Activated CD4-positive, alpha-beta T cell treated with anti-CD3 and anti-CD28 coated beads, Interleukin-2, amount 50 U/mL, for 48 hours (primary cell): ENCODE data around the gene ZNF292.
"Not testable (repeated sequence)": the region's sequence is repeated elsewhere in the genome, so short reads cannot be mapped to it uniquely, and the experiment has no call there.

Experiments used
- DNase-seq, 2 experiments: peaks; one replicate each; pipeline ENCODE4 v3.0.0-alpha.2; 2020

The ZNF292 gene

GRCh38 chr6:87281426-87281825, 126.1 kb downstream of the ZNF292 start:
- DNase-seq = no peak

GRCh38 chr6:87282743-87283142, 127.4 kb downstream of the ZNF292 start:
- DNase-seq = no peak

- no peak for DNase-seq
Observed at GRCh38 chr6:87283461-87283860, 128.1 kb downstream of the ZNF292 start.

DNA sequence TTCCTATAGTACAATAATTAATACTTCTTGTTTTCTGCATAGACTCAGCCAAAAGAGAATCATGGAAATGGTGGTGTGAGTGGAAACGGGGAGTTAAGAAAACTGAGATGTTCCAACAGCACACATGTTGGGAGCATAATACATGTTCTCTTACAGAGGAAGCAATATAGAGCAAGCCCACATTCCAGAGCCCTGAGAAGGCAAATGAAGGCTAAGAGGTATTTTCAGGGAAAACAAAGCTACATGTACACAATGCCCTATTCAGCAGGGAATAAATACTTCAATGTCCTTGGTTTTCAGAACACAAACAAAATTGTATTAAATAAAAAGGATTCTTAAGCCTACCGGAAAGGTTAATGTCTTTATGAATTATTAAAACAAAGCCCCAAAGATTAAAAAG, 131.9 kb downstream of the ZNF292 start:
- no peak for DNase-seq

DNA sequence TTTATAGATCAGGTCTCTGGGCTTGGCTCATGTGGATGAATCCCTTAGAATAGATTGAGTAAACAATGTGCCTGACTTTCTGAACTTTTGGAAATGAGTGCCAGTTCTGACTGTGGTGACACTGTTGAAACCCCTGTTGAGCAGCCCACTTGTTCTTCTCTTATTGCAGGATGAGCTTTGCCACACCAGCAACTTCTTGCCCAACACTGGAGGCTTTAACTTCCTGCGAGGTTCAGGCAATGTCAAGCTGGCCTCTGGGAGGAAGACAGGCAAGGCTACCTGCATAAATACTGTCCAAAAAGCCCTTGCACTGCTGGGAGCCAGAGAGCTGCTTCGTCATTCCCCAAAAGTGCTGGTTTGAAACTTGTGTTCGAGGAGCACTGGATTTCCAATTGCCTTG, 134.2 kb downstream of the ZNF292 start:
- no peak for DNase-seq

DNA sequence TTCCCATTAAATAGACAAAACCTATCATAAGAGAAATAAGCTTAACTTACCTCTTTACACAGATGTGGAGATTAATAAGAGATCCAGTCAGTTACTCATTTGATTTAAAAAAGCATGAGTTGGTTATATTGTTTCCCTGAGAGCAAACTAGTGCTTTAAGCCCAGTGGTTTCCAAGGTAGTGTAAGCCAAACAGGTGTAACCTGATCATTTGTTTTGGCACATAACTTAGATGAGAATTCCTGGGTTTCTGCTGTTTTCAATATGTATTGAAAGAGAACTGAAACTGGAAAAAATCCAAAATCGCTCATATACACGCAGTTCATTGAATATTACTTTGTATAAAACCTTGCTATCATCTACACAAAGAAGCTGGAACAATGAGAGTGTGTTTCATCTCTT, 136.5 kb downstream of the ZNF292 start:
- no peak for DNase-seq

DNA sequence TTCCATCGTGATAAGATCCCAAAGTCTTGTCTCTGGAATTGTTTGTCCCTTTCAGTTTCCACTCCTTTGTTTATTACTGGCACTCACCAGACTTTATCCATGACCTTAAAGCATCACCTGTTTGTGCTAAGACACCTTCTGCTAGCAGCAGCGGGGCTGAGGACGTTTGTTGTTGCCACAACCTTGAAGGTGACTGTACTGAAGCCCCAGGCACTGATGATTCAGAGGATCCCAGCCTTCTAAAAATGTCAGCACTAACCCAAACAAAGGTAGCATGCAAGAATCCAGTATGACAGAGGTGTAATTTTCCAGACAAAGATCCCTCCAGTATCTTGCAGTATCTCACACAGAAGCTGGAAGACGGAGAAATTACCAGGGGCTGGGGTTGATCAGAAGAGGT, 138.2 kb downstream of the ZNF292 start:
- DNase-seq = no peak

DNA sequence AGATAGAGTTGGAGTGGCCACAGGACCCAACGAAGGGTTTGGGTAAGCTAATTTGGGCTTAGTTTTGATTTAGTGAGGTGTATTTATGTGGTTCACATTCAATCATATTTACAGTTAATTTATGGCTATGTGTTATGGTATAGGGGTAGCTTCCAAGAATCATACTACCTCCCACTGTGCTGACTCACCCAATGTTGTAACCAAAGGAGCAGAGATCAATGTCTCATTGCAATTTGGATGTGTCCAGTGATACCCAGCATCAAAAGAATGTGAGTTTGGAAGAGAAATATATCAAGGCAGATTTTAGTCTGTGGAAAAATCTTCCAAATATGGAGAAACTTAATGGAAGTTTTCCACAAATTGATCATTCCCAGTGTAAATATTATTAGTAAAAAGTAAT, 141.8 kb downstream of the ZNF292 start:
- DNase-seq = no peak

- not testable (repeated sequence) for DNase-seq
Observed at GRCh38 chr6:87301277-87301676, 145.9 kb downstream of the ZNF292 start.

DNA sequence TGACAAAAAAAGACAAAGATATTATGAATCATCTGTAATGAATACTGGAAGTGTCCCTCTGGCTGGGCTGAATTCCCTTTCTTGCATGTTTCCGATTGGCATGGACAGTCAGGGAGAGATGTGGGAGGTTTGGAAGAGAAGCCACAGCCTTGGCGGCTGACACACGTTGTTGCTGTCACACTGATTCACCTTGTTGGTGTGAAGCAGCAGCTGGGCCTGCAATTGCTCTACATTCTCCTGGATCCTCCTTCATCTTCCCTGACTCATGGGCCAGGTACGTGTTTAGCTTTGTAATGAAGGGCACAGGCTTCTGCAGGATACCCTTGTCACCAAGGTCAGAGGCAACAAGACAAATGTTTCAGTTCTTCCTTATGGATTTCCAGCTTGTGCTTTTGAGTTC, 153.6 kb downstream of the ZNF292 start:
- no peak for DNase-seq

GRCh38 chr6:87312860-87313259, 157.5 kb downstream of the ZNF292 start:
- DNase-seq = no peak
